A172 (cell line): ENCODE measurements around the gene DISC1. TPM values are rescaled to one million over a fixed set of nuclear protein-coding genes. Genes with fewer than 3 reads are reported as not detected.
"Not testable (repeated sequence)": the region's sequence is repeated elsewhere in the genome, so short reads cannot be mapped to it uniquely, and the experiment has no call there.

Experiments
- DNase-seq: peaks from one replicate; pipeline ENCODE4 v3.0.0-alpha.2; 2015; ENCODE audit warnings: low spot score
- total RNA-seq: library from RNA; depleted of rRNA; stranded (reverse); fragments of >200 nt; shearing (Covaris generic); gene quantifications from 2 replicates; pipeline ENCODE4 v1.2.3, GENCODE V29; 2014

Gene DISC1
- total RNA-seq, 1 experiment from 2014 or later = 5.0 TPM

DNA sequence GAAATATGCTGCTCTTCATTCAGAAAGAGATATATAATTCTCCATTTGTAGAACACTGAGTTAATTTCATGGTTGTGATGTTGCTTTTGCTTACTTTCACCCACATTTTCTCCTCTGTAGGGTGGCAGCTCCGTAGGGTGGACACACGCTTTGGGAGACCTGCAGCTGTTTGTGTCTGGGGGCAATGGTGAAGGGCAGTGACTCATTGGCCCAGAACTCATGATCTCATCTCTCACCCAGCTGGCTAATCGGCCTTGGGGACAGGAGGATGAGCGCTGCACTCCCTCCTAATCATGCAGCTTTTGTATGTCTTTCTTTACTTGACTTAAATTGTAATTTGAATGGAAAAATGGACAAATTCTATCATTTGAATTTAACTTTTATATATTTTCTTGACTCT lies 9.6 kb downstream of the DISC1 start:
- peak; percentile 84 for DNase-seq

DNA sequence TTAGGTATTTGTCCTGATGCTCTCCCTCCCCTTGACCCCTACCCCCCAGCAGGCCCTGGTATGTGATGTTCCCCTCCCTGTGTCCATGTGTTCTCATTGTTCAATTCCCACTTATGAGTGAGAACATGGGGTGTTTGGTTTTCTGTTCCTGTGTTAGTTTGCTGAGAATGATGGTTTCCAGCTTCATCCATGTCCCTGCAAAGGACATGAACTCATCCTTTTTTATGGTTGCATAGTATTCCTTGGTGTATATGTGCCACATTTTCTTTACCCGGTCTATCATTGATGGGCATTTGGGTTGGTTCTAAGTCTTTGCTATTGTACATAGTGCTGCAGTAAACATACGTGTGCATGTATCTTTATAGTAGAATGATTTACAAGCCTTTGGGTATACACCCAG lies 10.3 kb downstream of the DISC1 start:
- DNase-seq = not testable (repeated sequence)

DNA sequence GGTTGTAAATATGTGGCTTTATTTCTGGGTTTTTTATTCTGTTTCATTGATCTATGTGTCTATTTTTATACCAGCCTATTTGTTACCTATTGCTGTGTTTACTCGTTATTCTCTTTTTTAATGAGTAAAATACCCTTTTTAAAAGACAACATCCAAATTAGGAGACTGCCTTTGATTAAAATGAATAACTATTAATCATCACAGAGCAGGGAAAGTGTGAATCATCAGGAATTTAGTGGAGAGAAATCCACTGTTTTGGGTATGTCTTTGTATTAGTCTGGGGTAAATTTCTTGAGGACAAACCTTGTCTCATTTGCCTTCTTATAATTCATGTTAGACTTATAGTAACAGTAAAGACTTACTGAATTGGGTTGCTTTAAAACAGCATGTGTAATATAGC lies 12.1 kb downstream of the DISC1 start:
- DNase-seq = no peak

DNA sequence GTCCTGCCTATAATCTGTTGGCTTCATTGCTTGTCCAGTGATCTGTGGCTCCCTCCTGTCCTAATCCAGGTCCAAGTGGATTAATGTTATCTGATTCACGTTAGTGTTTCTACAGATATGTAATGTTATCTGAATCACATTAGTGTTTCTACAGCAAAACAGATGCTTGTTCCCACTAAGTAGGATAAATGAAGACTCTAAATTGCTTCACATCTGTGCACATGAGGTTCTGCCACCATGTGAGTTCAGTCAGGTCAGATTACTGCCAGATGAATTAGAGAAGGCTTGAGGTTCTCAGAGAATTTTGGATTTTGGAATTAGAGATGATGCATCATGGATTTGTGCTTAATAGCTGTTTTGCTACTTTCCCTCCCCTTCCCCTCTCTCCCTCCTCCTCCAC lies 13.2 kb downstream of the DISC1 start:
- DNase-seq = no peak

DNA sequence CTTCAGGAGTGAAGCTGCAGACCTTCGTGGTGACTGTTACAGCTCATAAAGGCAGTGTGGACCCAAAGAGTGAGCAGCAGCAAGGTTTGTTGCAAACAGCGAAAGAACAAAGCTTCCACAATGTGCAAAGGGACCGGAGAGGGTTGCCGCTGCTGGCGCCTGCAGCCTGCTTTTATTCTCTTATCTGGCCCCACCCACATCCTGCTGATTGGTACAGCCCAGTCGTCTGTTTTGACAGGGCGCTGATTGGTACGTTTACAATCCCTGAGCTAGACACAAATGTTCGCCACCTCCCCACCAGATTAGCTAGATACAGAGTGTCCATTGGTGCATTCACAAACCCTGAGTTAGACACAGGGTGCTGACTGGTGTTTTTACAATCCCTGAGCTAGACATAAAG lies 14.9 kb downstream of the DISC1 start:
- DNase-seq = not testable (repeated sequence)

DNA sequence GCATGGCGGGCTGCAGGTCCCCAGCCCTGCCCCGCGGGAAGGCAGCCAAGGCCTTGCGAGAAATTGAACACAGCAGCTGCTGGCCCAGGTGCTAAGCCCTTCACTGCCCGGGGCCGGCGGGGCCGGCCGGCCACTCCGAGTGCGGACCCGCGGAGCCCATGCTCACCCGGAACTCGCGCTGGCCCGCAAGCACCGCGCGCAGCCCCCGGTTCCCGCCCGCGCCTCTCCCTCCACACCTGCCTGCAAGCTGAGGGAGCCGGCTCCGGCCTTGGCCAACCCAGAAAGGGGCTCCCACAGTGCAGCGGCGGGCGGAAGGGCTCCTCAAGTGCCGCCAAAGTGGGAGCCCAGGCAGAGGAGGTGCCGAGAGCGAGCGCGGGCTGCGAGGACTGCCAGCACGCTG lies 15.5 kb downstream of the DISC1 start:
- DNase-seq = not testable (repeated sequence)

DNA sequence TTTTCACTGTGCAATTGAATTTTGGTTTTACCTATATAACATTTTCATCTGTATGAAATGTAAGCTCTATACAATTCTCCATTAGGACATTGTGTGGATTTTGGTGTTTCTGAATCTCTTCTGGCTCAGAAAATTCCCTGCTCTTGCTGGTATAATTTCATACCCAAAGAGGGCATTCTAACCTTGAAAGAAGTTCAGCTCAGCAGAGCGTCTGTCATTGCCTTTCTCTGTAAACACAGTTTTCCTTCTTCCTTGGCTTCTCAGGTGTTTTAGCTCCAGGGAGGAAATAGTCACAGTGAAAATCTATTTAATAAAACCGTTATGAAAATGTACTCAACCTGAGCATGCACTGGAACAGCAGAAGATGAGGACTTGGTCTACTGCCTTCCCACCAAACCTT lies 16.0 kb downstream of the DISC1 start:
- DNase-seq = no peak

DNA sequence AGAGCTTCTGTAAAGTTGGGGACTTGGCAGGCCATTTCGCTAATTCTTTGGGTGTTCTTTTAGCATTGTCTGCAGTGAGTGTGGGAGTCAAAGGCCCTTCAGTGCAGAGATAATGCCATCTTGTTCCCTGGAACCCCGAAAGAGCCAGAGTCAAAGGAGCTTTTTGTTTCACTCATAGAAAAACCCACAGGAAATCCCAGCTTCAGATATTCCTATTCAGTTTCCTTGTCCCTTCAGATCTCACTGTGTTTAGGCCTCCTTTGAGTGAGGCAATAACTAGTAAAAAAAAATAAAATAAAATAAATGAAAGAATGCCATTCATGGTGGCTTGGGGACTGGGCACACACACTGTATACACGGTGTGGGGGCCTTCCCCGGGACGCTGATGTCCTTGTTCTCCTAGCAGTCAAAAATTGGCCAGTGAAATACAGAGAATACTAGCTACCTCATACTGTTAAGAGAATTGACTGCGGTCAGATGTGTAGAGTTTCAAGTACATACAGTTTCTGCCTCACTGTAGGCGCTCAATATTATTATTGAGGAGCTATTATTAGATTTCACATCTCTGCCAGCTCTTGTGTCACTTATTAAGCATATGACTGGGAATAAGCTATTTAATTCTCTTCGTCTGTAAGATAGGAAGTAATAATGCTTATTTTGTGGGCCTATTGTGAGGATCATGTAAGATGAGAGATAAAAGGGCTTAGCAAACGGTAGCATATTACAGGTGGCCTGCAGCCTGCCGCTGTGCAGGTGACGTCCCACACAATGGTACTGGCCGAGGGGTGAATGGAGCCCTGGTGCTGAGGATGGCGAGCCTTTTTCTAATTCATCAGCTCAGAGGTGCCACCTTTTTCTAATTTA lies 16.7 kb downstream of the DISC1 start:
- DNase-seq = no peak

DNA sequence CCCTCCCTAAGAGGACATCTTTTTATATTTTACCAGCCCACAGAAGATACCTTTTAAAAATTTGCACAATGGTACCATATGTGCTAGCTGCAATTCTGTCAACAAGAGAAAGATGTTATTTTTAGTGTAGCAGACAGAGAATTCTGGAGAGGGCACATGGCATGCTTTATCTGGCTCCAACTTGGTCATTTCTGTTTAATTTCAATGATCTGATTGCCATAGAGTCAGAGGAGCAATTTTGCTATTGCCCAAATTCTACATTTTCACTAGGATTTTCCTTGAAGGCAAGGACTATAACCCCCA lies 17.3 kb downstream of the DISC1 start:
- no peak for DNase-seq

DNA sequence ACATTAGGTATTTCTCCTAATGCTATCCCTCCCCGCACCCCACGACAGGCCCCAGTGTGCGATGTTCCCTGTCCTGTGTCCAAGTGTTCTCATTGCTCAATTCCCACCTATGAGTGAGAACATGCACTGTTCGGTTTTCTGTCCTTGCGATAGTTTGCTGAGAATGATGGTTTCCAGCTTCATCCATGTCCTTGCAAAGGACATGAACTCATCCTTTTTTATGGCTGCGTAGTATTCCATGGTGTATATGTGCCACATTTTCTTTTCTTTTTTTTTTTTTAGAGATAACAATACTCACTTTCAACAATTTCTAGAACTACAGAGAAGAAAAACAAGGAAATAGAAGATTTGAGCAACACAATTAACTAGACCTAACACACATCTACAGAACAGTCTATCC lies 19.0 kb downstream of the DISC1 start:
- not testable (repeated sequence) for DNase-seq

DNA sequence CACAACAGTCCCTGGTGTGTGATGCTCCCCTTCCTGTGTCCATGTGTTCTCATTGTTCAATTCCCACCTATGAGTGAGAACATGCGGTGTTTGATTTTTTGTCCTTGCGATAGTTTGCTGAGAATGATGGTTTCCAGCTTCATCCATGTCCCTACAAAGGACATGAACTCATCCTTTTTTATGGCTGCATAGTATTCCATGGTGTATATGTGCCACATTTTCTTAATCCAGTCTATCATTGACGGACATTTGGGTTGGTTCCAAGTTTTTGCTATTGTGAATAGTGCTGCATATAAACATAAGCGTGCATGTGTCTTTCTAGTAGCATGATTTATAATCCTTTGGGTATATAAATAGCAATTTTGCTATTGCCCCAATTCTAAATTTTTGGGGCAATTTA lies 19.6 kb downstream of the DISC1 start:
- DNase-seq = not testable (repeated sequence)

DNA sequence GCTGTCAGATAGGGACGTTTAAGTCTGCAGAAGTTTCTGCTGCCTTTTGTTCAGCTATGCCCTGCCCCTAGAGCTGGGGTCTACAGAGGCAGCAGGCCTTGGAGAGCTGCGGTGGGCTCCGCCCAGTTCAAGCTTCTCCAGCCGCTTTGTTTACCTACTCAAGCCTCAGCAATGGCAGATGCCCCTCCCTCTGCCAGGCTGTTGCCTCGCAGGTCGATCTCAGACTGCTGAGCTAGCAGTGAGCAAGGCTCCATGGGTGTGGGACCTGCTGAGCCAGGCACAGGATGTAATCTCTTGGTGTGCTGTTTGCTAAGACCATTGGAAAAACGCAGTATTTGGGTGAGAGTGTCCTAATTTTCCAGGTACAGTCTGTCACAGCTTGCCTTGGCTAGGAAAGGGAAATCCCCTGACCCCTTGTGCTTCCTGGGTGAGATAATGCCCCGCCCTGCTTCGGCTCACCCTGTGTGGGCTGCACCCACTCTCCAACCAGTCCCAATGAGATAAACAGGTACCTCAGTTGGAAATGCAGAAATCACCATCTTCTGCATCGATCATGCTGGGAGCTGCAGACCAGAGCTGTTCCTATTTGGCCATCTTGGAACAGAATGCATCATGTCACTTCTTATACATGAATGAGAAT lies 25.2 kb downstream of the DISC1 start:
- DNase-seq = not testable (repeated sequence)

DNA sequence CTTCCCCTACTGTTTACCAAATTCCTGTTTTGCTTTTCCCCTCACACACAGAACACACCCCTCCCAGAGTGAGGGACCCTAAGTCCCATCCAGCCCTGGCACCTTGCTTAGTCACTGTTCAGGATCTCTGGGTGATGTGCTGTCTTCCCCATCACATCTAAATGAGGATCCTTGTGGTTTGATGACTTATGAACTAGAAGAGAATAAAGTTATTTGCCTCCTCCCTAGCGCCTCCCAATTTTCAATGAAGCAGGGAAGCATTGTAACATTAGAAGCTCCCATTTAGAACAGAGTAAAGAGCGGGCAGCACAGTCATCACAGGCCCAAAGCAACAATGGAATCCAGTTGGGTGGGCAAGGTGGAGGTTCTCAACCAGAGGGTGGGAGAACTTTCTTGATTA lies 27.0 kb downstream of the DISC1 start:
- no peak for DNase-seq

DNA sequence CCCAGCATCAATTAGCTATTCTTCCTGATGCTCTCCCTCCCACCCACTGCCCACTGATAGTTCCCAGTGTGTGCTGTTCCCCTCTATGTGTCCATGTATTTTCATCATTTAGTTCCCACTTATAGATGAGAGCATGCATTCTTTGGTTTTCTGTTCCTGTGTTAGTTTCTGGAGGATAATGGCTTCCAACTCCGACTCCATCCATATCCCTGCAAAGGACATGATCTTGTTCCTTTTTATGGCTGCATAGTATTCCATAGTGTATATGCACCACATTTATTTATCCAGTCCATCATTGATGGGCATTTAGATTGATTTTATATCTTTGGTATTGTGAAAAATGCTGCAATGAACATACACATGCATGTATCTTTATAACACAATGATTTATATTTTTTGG lies 30.2 kb downstream of the DISC1 start:
- no peak for DNase-seq

DNA sequence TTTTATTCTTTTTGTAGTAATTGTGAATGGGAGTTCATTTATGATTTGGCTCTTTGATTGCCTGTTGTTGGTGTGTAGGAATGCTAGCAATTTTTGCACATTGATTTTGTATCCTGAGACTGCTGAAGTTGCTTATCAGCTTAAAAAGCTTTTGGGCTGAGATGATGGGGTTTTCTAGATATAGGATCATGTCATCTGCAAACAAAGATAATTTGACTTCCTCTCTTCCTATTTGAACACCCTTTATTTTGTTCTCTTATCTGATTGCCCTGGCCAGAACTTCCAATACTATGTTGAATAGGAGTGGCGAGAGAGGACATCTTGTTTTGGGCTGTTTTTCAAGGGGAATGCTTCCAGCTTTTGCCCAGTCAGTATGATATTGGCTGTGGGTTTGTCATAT lies 31.6 kb downstream of the DISC1 start:
- DNase-seq = not testable (repeated sequence)

DNA sequence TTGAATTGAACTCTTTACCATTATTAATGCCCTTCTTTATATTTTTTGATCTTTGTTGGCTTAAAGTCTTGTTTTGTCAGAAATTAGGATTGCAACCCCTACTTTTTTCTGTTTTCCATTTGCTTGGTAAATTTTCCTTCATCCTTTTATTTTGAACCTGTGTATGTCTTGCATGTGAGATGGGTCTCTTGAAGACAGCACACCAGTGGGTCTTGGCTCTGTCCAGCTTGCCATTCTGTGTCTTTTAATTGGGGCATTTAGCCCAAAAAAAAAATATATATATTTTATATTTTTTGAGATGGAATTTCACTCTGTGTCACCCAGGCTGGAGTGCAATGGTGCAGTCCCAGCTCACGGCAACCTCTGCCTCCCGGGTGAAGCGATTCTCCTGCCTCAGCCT lies 33.6 kb downstream of the DISC1 start:
- DNase-seq = no peak

DNA sequence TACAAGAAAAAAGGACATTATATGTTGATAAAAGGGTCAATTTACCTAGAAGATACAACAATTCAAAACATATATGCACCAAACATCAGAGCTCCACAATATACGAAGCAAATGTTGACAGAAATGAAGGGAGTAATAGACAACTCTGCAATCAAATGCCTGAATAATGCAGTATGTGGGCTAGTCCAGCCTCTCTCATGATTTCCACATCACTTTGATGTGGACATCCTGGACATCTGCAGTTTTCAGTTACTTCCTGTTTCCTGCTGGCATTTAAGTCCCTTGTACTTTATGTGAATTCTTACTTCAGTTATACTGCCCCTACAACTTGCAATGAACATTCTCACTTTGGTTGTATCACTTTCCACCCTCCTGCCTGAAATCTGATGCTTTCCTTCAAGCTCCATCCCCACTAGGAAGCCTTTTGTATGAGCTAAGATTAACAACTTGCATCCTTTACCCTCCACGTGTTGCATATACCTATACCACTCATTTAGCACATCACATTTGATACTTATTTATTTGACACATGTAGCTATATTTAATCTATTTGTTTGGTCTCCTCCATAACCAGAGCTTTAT lies 36.7 kb downstream of the DISC1 start:
- peak; percentile 39 for DNase-seq

DNA sequence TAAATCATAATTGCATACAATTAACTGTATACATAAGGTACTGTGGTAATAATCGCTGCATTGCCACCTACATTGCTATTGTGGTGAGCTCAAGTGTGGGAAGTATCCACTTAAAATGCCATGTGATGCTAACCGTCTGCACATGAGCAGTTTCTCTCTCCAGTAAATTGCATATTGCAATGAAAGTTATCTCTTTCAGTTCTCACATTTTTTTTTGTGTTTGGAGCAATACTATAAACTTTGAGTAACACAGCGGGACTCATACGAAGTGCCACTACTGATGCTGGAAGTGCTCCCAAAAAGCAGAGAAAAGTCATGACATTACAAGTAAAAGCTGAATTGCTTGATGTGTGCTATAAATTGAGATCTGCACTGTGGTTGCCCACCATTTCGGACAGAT lies 38.5 kb downstream of the DISC1 start:
- no peak for DNase-seq

DNA sequence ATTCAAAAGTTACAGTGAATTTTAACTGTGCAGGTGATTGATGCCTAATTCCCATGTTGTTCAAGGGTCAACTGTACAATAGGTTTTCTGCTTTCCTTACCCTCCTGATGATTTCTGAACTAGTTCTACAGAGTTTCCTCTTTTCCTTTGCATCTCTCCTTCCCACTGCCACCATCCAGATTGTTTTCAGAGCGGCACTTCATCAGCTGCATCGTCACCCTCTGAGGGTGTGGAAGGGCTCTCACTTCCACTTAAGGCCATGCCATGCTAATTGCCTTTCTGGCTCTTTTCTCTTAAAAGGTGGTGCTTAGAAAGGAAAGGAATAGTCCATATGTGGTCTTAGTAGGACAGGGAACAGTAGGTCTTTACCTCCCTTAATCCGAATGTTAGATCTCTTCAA lies 39.1 kb downstream of the DISC1 start:
- DNase-seq = no peak

DNA sequence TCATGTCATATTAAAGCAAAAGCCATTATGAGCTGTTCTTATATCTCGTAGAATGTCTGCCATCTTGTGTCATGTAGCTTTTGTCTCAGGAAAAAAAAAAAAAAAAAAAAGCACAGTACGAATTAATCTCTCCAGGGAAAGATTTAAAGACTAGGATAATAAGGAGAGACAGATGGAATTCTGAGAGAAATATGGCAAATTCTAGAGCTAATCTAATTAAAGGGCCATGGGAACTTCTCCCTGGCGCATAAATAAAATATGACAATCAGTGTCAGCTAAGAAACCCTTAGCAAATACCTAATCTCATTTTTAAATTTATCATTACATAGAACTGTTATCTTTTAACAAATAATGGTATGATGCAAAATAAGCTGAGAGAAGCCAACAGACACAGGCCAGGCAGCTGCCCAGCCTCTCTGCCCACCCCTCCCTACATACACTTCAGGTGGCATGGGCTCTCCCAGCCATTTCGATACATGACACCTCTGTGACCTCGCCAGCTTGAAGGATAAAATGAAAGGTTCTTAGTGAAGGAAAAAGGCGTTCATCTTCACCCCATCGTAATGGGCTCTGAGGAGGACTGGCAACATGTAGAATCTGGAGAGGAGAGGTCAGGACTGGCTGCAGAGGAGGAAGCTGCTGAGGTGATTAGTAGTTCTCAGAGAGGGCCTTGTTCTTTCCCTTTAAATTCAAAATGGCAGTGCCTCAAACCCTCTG lies 39.8 kb downstream of the DISC1 start:
- DNase-seq = no peak

DNA sequence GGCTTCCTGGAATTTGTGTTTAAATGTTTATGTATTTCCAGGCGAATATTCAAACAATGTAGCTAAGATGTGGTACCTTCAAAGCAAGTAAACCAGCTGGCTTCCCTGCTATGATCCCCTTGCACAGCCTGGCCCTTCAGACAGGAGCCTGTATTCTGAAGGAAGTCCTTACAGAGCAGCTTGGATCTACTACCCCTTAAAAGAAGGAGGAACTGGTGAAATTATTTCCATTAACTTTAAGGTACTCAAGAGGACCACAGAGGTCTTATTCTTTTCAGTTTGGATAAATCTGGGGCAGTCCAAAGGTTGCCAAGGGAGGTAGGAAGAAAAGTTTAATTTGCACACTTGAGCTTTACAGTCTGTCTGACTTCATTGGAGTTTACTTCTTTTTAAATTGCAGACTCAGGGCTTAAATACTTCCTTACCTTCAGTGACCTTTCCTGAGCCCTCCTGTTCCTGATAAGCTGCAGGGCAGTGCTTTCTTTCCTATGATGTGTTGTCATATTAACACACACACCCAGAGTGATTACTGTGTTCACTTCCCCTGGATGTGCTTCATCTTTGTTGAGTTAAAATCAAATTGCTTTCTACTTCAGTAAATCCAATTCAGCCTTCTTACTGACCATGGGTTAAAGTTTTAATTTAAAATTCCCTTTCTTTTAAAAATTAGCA lies 40.5 kb downstream of the DISC1 start:
- DNase-seq = no peak

DNA sequence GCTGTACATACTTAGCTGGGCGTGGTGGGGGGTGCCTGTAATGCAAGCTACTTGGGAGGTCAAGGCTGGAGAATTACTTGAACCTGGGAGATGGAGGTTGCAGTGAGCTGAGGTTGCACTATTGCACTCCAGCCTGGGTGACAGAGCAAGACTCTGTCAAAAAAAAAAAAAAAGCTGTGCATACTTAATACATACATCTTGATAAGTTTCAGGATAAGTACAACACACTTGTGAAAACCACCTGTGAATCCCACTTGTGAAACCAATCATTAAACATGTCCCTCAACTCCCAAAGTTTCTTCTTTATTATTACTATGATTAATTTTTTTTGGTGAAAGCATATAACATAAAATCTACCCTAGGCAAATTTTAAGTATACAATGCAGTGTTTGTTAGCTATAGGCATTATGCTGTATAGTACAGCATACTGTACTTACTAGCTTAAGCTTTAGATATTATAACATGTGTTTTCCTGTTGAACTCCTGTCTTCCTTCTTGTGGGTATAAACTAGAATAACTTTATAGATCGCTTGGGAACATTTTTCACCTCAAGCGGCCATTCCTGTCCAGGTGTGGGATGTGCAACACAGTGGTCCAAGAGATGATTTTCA lies 41.4 kb downstream of the DISC1 start:
- no peak for DNase-seq
